ENCODE results near the gene C10orf71. TPM values are rescaled to one million over a fixed set of nuclear protein-coding genes. Genes with fewer than 3 reads are reported as not detected.

C10orf71 gene
- total RNA-seq, 4 donors from 2014 or later, result not detected

GRCh38 chr10:49273626-49274025 lies 25.3 kb upstream of the C10orf71 start:
- no peak for TF ChIP-seq POLR2AphosphoS5 (IDR thresholded peaks at IDR 0.05)
- no peak for TF ChIP-seq POLR2A (IDR thresholded peaks at IDR 0.05)
- TF ChIP-seq CTCF (IDR thresholded peaks at IDR 0.05), result no peak
- no peak for TF ChIP-seq EP300 (IDR thresholded peaks at IDR 0.05)
- DNase-seq (ENCODE audit: low spot score in 2 of 2), result no peak
- H3K9me3 ChIP-seq, result no peaks in the 10 kb centered on the region
- H3K27me3 ChIP-seq, result no peaks in the 10 kb centered on the region
- H3K4me3 ChIP-seq, result no peak overlapping the region
- H3K36me3 ChIP-seq, result no peaks in the 10 kb centered on the region
- 93% methylated on average over 8 of the region's 8 CpGs for WGBS
- no peak overlapping the region for H3K27ac ChIP-seq
- peaks cover 11% of the 10 kb centered on the region for H3K4me1 ChIP-seq

GRCh38 chr10:49274886-49275285 lies 24.1 kb upstream of the C10orf71 start:
- Histone ChIP-seq H3K27me3 (no peaks in the 10 kb centered on the region), H3K9me3 (no peaks in the 10 kb centered on the region), H3K36me3 (no peaks in the 10 kb centered on the region), H3K4me3 (no peak overlapping the region), H3K27ac (no peak overlapping the region), H3K4me1 (peaks cover 11% of the 10 kb centered on the region)
- DNase-seq (ENCODE audit: low spot score in 2 of 2), result no peak
- 60% methylated on average over 6 of the region's 6 CpGs for WGBS
- TF ChIP-seq EP300 (IDR thresholded peaks at IDR 0.05) (no peak), POLR2A (IDR thresholded peaks at IDR 0.05) (no peak), CTCF (IDR thresholded peaks at IDR 0.05) (no peak)

- Histone ChIP-seq H3K36me3 (no peaks in the 10 kb centered on the region), H3K27me3 (no peaks in the 10 kb centered on the region), H3K4me1 (peaks cover 11% of the 10 kb centered on the region), H3K9me3 (no peaks in the 10 kb centered on the region), H3K4me3 (no peak overlapping the region), H3K27ac (no peak overlapping the region)
- TF ChIP-seq CTCF (IDR thresholded peaks at IDR 0.05) (no peak), POLR2A (IDR thresholded peaks at IDR 0.05) (no peak), EP300 (IDR thresholded peaks at IDR 0.05) (no peak), POLR2AphosphoS5 (IDR thresholded peaks at IDR 0.05) (no peak)
- WGBS, result 82% methylated on average over 3 of the region's 4 CpGs
- DNase-seq (ENCODE audit: low spot score in 2 of 2), result no peak
These were observed 23.1 kb upstream of the C10orf71 start for GRCh38 chr10:49275896-49276295.

- 92% methylated on average over 4 of the region's 4 CpGs for WGBS
These were observed 22.4 kb upstream of the C10orf71 start for GRCh38 chr10:49276596-49276995.

GRCh38 chr10:49277973-49278372 lies 21.0 kb upstream of the C10orf71 start:
- DNase-seq (ENCODE audit: low spot score in 2 of 2), result no peak
- H3K27me3 ChIP-seq, result no peaks in the 10 kb centered on the region
- WGBS, result 88% methylated on average over 5 of the region's 5 CpGs

More at GRCh38 chr10:49276596-49276995, 22.4 kb upstream of the C10orf71 start:
- Histone ChIP-seq H3K27me3 (no peaks in the 10 kb centered on the region), H3K36me3 (no peaks in the 10 kb centered on the region), H3K27ac (no peak overlapping the region), H3K4me1 (peaks cover 11% of the 10 kb centered on the region), H3K4me3 (no peak overlapping the region), H3K9me3 (no peaks in the 10 kb centered on the region)
- TF ChIP-seq CTCF (IDR thresholded peaks at IDR 0.05) (no peak), EP300 (IDR thresholded peaks at IDR 0.05) (no peak)
- no peak for DNase-seq (ENCODE audit: low spot score in 2 of 2)

More at GRCh38 chr10:49277973-49278372, 21.0 kb upstream of the C10orf71 start:
- Histone ChIP-seq H3K4me1 (peaks cover 2% of the 10 kb centered on the region), H3K36me3 (no peaks in the 10 kb centered on the region), H3K27ac (no peak overlapping the region), H3K9me3 (no peaks in the 10 kb centered on the region), H3K4me3 (no peak overlapping the region)
- TF ChIP-seq EP300 (IDR thresholded peaks at IDR 0.05) (no peak), CTCF (IDR thresholded peaks at IDR 0.05) (no peak), POLR2AphosphoS5 (IDR thresholded peaks at IDR 0.05) (no peak), POLR2A (IDR thresholded peaks at IDR 0.05) (no peak)
